ENCODE results near the gene ZFAND2B.

The ZFAND2B gene

DNA sequence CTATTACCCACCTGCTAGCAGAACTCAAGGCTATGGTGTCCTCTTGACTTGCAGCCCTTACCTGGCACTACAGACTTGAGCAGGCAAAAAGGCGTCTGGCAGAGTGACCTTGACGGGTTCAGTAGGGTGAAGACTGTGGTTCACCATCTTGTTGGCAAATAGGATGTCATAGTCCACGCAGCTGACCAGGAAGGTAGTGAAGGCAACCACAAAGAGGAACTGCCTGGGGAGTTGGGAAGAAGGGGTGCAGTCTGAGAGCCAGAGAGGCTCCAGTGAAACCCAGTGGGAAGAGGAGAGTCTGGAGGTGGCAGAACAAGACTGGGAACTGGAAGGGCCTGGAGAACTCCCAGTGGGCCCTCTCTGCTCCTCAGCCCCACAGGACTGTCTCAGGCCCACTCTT lies 18.8 kb downstream of the ZFAND2B start:
- peak; percentile 52 to 76 for DNase-seq

GRCh38 chr2:219228041-219228910 lies 21.7 kb downstream of the ZFAND2B start:
- DNase-seq, result peak in 1 of 2 donors; percentile 12

- DNase-seq, result no peak
Measured at GRCh38 chr2:219228911-219229304, 22.3 kb downstream of the ZFAND2B start.

DNA sequence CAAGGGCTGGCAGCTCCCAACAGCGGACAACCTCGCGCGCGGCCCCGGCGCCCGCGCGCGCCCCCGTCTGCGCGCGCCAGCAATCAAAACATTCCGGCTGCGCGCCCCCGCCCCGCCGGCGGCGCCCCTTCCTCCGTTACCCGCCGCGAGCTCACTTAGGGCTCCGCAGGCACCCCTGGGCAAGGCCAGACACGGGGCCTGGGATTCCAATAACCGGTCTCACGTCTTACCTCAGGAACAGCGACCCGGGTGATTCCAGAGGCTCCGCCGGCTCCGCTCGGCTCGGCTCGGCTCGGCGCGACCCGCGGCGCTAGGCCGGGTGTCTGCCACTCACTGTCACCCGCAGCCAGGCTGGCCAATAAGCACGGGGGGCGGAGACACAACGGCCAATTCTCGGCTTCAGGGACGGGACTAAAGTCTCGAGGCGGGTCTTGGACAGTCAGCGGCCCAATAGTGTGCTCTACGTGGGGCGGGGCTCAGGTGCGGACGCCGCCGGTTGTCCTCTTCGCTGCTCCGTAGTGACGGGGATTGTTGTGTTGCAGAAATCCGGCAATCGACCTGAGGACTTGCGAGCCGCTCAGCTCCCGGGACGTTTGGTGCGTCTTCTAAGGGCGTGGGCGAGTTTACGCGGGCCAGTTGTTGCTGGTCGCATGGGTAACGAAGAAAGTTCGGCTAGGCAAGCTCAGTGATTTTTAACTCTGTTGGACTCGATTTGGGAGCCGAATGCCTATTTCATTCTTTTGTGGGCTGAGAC lies 22.9 kb downstream of the ZFAND2B start, which contains the start of the genes ANKZF1 and ATG9A:
Gene ANKZF1, plus strand, starts transcription at position 502 of the 754 bp plus-strand sequence. CDS start 452 bp downstream, outside the sequence.
Gene ATG9A, minus strand, starts transcription at position 332 of the 754 bp plus-strand sequence. CDS start 1,612 bp downstream, outside the sequence.
- DNase-seq, result peak; percentile 99

DNA sequence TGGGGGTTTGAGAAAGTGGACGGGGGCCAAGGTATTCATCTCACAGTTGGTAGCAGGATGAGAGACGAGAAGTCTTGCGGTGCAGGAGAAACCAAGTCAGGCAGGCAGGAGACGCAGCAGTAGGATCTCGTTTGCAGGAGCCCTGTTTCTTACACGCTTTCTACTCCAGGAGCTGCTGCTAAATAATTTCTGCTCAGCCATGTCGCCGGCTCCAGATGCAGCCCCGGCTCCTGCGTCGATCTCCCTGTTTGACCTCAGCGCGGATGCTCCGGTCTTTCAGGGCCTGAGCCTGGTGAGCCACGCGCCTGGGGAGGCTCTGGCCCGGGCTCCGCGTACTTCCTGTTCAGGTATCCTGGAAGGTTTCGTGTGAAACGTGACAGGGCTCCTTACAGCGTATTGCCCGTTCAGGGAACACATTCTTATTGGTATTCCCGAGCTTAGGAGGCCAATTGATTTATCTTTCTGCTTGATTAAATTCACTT lies 23.5 kb downstream of the ZFAND2B start:
- peak in 1 of 2 donors; percentile 11 for DNase-seq

DNA sequence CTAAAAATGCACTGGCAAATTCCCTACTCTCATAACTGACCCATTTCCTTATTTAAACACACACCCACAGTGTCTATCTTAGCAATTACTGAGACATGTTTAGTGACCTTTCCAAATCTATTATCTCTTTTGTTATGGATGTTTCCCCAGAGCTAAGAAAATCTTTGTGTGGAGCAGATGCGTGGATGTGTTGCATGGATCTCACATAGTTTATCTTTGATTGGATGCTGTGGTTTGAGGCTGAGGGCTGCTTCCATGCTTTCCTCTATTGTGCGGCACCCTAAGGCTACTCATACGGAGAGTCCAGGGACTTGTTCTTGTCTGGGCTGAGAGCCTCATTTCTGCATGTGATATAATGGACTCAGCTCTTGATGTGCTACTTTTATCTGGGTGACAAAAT lies 27.7 kb downstream of the ZFAND2B start:
- DNase-seq, result no peak

DNA sequence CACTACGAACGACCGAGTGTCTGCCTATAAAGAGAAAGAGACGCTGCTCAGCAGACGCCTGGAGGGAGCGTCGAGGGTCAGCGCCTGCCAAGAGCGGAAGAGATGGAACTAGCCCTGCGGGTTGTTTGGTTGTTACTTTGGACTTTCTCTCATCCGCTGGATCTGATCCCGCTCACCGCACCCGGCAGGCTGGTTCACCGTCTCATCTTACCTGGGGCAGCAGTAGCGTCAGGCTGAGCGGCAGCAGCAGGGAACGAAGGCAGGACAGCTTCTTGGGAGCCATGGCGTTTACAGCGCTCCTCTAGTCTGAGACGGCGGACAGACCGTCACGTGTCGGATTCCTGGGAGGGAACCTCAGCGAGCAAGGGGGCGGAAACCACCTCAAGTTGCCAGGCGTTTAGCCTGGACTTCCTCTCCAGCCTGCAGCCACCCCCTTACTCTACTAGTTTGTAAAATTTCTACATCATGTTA lies 36.7 kb downstream of the ZFAND2B start:
- DNase-seq, result peak; percentile 39 to 47

DNA sequence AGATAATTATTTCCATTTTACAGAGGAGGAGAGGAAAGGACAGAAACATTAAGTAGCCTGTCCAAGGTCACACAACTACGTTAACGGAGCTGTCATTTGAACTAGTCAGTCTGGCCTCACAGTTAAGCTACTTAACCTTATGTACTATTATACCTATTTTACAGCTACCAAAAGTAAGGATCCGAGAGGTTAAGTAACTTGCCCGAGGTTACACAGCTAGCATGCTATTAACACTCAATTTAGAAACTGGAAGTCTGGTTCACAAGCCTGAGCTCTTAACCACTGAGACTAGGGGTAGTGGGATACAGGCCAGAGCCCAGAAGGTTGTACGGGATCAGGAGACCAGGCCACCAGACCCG lies 38.2 kb downstream of the ZFAND2B start:
- DNase-seq, result no peak

DNA sequence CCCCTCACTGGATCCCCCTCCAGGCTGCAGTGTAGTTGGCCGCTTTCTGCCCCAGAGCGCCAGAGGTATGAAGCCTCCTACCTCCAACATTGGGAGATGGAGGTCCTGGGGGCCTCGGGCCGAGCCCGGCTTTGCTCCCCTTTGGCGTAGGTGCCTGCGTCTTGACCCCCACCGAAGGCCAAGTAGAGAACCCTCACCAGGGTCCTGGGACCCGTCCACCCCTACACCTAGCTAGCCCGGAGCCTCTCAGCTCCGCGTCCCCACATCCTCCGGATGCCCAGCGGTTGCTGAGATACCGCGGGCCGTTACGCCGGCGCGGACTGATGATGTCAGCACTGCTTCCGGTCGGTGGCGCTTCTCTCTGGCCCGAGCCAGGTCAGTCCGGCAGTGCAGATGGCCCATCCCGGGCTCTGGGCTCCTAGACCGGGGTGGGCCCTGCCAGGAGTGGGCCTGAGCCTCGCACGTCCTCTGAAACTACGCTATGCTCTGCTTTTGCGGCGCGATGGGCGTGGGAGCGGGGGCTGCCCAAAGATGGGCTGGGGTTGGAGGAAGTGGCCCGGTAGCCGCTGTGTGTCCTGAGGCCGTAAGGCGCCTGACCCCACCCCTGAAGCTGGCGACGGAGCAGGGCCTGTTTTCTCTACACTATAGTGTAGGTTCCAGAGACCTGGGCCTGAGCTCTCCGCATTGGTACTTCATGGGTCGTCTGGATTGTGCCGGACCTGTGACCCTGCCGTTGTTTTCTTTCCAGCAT lies 38.7 kb downstream of the ZFAND2B start, which contains the start of the genes GLB1L and STK16:
Gene GLB1L, minus strand, starts transcription at position 297 of the 751 bp plus-strand sequence. CDS start 1,871 bp downstream, outside the sequence.
Gene STK16, plus strand, starts transcription at position 332 of the 751 bp plus-strand sequence. CDS start 521 bp downstream, outside the sequence.
- peak; percentile 84 to 97 for DNase-seq

DNA sequence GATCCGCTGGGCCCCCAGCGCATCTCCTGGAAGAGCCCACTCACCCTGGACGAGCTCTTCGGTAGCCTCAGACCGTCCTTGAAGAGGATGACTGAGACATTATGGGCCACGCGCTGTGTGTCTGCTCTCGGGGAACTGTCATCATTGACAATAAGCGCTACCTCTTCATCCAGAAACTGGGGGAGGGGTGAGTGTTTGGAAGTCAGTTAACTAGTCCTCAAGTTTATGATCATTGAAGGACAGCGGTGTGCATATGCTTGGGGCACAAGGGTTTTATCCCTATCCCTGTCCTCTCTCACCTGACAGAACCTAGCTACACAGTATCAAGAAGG lies 39.3 kb downstream of the ZFAND2B start:
- no peak for DNase-seq

GRCh38 chr2:219246559-219246958 lies 40.0 kb downstream of the ZFAND2B start:
- DNase-seq, result no peak

GRCh38 chr2:219247678-219248642 lies 41.4 kb downstream of the ZFAND2B start:
- no peak for DNase-seq

- DNase-seq, result no peak
Measured at GRCh38 chr2:219248845-219249202, 42.2 kb downstream of the ZFAND2B start.

GRCh38 chr2:219249203-219249980 lies 42.8 kb downstream of the ZFAND2B start:
- no peak for DNase-seq

DNA sequence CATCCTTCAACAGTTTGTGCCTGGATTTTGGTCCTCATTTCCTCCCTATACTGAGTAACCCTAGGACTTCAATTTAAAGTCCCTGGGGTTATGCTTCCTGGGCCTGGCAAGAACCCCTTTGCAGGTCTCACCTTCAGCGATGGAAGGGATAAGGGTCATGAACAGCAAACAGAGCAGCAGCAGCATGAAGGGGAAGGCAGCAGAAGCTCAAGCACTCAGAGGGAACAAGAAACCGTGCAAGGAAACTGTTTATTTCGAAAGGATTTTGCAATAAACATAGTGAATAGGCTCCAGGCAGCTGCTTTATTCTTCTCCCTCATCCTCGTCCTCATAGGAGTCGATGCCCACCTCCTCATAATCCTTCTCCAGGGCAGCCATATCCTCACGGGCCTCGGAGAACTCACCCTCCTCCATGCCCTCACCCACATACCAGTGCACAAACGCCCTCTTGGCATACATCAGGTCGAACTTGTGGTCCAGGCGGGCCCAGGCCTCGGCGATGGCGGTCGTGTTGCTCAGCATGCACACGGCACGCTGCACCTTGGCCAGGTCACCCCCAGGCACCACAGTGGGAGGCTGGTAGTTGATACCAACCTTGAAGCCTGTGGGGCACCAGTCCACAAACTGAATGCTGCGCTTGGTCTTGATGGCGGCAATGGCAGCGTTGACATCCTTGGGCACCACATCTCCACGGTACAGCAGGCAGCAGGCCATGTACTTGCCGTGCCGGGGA lies 43.6 kb downstream of the ZFAND2B start:
- peak in 1 of 2 donors; percentile 25 for DNase-seq

DNA sequence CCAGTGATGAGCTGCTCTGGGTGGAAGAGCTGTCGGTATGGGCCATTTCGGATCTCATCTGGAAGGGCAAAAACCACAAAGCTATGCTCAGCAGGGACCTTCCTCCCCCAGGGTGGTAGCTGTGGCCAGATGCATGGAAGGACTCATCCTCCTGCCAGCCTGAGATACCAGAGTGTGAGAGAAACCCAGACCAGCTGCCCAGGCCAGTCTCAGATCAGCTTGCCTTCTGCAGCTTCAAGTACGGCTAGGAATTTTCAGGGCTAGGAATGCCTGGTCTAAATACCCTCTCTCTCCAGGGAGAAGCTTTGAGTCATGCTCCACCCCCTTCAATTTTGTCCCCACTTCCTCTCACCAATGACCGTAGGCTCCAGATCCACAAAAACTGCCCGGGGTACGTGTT lies 45.1 kb downstream of the ZFAND2B start:
- no peak for DNase-seq

DNA sequence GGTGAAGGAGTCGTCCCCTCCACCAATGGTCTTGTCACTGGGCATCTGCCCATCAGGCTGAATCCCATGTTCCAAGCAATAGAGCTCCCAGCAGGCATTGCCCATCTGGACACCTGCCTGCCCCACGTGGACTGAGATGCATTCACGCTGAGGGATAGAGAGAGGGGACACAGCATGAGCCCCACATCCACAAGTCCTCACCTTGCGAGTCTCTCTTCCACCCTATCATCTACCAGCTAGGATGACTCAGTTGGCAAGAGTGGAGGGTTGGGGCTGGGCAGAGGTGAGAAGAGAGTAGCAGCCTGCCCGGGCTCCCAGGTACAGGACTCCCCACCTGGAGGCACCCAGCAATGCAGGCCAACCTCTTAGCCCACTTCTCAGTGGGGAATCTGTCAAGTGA lies 45.5 kb downstream of the ZFAND2B start:
- no peak for DNase-seq

GRCh38 chr2:219252570-219252899 lies 46.0 kb downstream of the ZFAND2B start:
- DNase-seq, result no peak

DNA sequence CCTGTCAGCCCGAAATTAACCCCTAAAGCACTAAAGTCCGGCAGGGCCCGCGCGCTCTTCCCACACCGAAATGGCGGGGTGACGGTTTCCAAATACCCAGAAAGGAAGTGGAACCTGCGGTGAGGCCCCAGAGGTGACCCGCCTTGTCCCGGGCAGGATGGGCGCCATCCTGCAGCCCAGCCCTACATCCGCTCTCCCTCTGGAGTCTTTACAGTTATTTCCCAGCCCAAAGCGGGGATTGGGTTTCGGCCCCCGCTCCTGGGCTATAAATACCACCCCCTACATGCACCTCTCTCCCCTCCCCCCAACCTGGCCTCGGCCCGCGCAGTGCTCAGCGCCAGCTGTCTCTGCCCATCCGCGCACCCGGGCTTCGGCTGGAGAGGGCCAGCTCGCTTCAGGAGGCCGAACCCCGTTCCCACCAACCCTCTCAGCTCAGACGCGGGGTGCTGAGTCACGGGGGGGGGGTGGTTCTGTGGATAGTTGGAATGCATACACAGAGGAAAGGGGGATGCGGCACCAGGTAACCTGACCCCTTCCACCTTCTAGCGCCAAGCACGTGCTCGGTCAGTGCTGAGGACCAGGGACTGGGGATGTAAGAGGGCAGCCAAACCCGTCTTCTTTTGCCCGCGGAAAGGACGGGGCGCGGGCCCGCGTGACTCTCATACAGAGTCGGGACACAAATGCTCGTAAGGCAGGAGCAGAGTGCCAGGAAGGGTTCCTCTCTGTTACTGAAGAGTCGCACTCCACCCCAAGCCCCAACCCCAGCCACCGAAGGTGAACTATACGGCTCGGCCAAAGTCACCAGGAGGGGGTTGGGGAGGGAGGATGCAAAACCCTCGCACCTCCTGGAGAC lies 46.5 kb downstream of the ZFAND2B start, which contains the start of gene TUBA4B:
Gene TUBA4B, plus strand, starts transcription at position 344 of the 853 bp plus-strand sequence. Its CDS starts 165 bp downstream, at position 509.
- peak in 1 of 2 donors; percentile 22 for DNase-seq

Measured in inflammatory macrophage treated with lipopolysaccharide for 1 hour (primary cell).